OCI-LY1 (cell line): ENCODE measurements around the gene AJAP1.

Experiments used
- H2AFZ ChIP-seq: fragments of 200-600 bp; sonication (generic), shearing (Covaris generic); 2 replicates; pipeline ENCODE4 v1.6.0; 2014; ENCODE audit warnings: antibody characterized with exemption, mild to moderate bottlenecking, low read length
- H3F3A ChIP-seq: fragments of 200-600 bp; sonication (generic), shearing (Covaris generic); 2 replicates; pipeline ENCODE4 v1.6.0; 2014; ENCODE audit warnings: mild to moderate bottlenecking, antibody characterized with exemption, low read length, moderate library complexity; ENCODE audit not compliant: insufficient read depth
- H3K27ac ChIP-seq: fragments of 200-600 bp; sonication (generic); 2 replicates; pipeline ENCODE4 v1.5.1; 2014; ENCODE audit warnings: low read length, mixed run types, mild to moderate bottlenecking, low read depth; ENCODE audit not compliant: poor library complexity, severe bottlenecking
- H3K27me3 ChIP-seq: fragments of 200-600 bp; sonication (generic); 2 replicates; pipeline ENCODE4 v1.6.0; 2014; ENCODE audit warnings: antibody characterized with exemption, mild to moderate bottlenecking, low read length, moderate library complexity; ENCODE audit not compliant: insufficient read depth
- H3K36me3 ChIP-seq: fragments of 200-600 bp; sonication (generic); 2 replicates; pipeline ENCODE4 v1.6.1; 2014; ENCODE audit warnings: mild to moderate bottlenecking, antibody characterized with exemption, low read length, moderate library complexity, mixed read lengths; ENCODE audit not compliant: insufficient read depth
- H3K4me1 ChIP-seq: fragments of 200-600 bp; sonication (generic); 2 replicates; pipeline ENCODE4 v1.5.1; 2014; ENCODE audit warnings: mild to moderate bottlenecking, low read length, moderate library complexity; ENCODE audit not compliant: insufficient read depth, severe bottlenecking
- H3K4me2 ChIP-seq: fragments of 200-600 bp; sonication (generic), shearing (Covaris generic); 2 replicates; pipeline ENCODE4 v1.6.1; 2014; ENCODE audit warnings: low read length
- H3K4me3 ChIP-seq: fragments of 200-600 bp; sonication (generic); 2 replicates; pipeline ENCODE4 v1.5.1; 2014; ENCODE audit warnings: low read length, low read depth, mild to moderate bottlenecking, mixed read lengths; ENCODE audit not compliant: poor library complexity, severe bottlenecking
- H3K79me2 ChIP-seq: fragments of 200-600 bp; shearing (Covaris generic); 2 replicates; pipeline ENCODE4 v1.6.1; 2016; ENCODE audit warnings: mixed run types, low read length, mixed read lengths; ENCODE audit not compliant: insufficient read depth
- H3K9ac ChIP-seq: fragments of 200-600 bp; sonication (generic), shearing (Covaris generic); 2 replicates; pipeline ENCODE4 v1.6.1; 2014; ENCODE audit warnings: mild to moderate bottlenecking, low read length, mixed read lengths
- H3K9me2 ChIP-seq: fragments of 200-600 bp; sonication (generic), shearing (Covaris generic); 2 replicates; pipeline ENCODE4 v1.6.1; 2014; ENCODE audit warnings: low read depth, mild to moderate bottlenecking, low read length, mixed read lengths
- H3K9me3 ChIP-seq: fragments of 200-600 bp; shearing (Covaris generic); 2 replicates; pipeline ENCODE4 v1.6.1; 2014; ENCODE audit warnings: low read length, mixed read lengths
- H4K20me1 ChIP-seq: fragments of 200-600 bp; sonication (generic), shearing (Covaris generic); 2 replicates; pipeline ENCODE4 v1.6.0; 2016; ENCODE audit warnings: mild to moderate bottlenecking, low read length; ENCODE audit not compliant: insufficient read depth
- CTCF ChIP-seq: fragments of 200-600 bp; sonication (generic), shearing (Covaris generic); IDR thresholded peaks from 2 replicates; pipeline ENCODE4 v1.5.1; 2017; ENCODE audit warnings: mild to moderate bottlenecking, antibody characterized with exemption, low read length, moderate library complexity, mixed read lengths
- EZH2 ChIP-seq: fragments of 200-600 bp; sonication (generic), shearing (Covaris generic); IDR thresholded peaks from 2 replicates; pipeline ENCODE4 v1.8.0; 2017; ENCODE audit warnings: borderline replicate concordance, mixed run types, mild to moderate bottlenecking, antibody characterized with exemption, low read length, moderate library complexity, mixed read lengths

Gene AJAP1

GRCh38 chr1:4615138-4615470, 39.3 kb upstream of the AJAP1 start:
- H3K27me3 ChIP-seq = peaks cover 8% of the 10 kb centered on the region; the same call in 1 of the 2 replicates
- H3K36me3 ChIP-seq = no peaks in the 10 kb centered on the region
- no peaks in the 10 kb centered on the region for H4K20me1 ChIP-seq
- H3K9ac ChIP-seq = no peak overlapping the region
- no peaks in the 10 kb centered on the region for H3K4me1 ChIP-seq
- H3K9me2 ChIP-seq = no peaks in the 10 kb centered on the region
- no peaks in the 10 kb centered on the region for H3F3A ChIP-seq
- H3K4me2 ChIP-seq = no peak overlapping the region
- no peak overlapping the region for H2AFZ ChIP-seq
- no peak for TF ChIP-seq CTCF
- TF ChIP-seq EZH2 = no peak
- H3K4me3 ChIP-seq = no peak overlapping the region
- H3K79me2 ChIP-seq = no peaks in the 10 kb centered on the region
- H3K27ac ChIP-seq = no peak overlapping the region
- H3K9me3 ChIP-seq = no peaks in the 10 kb centered on the region

- H3K4me2 ChIP-seq = no peak overlapping the region
- H2AFZ ChIP-seq = no peak overlapping the region
- peaks cover 8% of the 10 kb centered on the region; the same call in 1 of the 2 replicates for H3K27me3 ChIP-seq
- no peaks in the 10 kb centered on the region for H3F3A ChIP-seq
- H3K9me3 ChIP-seq = no peaks in the 10 kb centered on the region
- H3K4me3 ChIP-seq = no peak overlapping the region
- no peaks in the 10 kb centered on the region for H4K20me1 ChIP-seq
- no peaks in the 10 kb centered on the region for H3K36me3 ChIP-seq
- H3K9ac ChIP-seq = no peak overlapping the region
- TF ChIP-seq CTCF = no peak
- no peaks in the 10 kb centered on the region for H3K79me2 ChIP-seq
- no peaks in the 10 kb centered on the region for H3K4me1 ChIP-seq
- no peaks in the 10 kb centered on the region for H3K9me2 ChIP-seq
- no peak overlapping the region for H3K27ac ChIP-seq
Observed at GRCh38 chr1:4615501-4615900, 38.9 kb upstream of the AJAP1 start.

- H3K9me2 ChIP-seq = no peaks in the 10 kb centered on the region
- H3K27me3 ChIP-seq = 0 out of 2 replicates have a peak, but pooled peaks cover 8% of the 10 kb centered on the region
- no peak overlapping the region for H3K4me2 ChIP-seq
- no peak overlapping the region for H3K4me3 ChIP-seq
- H2AFZ ChIP-seq = no peak overlapping the region
- no peaks in the 10 kb centered on the region for H3F3A ChIP-seq
- no peaks in the 10 kb centered on the region for H3K9me3 ChIP-seq
- no peaks in the 10 kb centered on the region for H4K20me1 ChIP-seq
- no peaks in the 10 kb centered on the region for H3K36me3 ChIP-seq
- no peaks in the 10 kb centered on the region for H3K4me1 ChIP-seq
- no peaks in the 10 kb centered on the region for H3K79me2 ChIP-seq
- H3K9ac ChIP-seq = no peak overlapping the region
- no peak for TF ChIP-seq CTCF
- no peak for TF ChIP-seq EZH2
- H3K27ac ChIP-seq = no peak overlapping the region
Observed at GRCh38 chr1:4616831-4617465, 37.5 kb upstream of the AJAP1 start.
